Stimulated activated CD4-positive, alpha-beta T cell treated with anti-CD3 and anti-CD28 coated beads, Interleukin-4, amount 100 ng/mL, for 4 hours (primary cell): ENCODE data around the gene ZNF304.

Source experiments
- DNase-seq, 2 experiments: peaks; one replicate each; pipeline ENCODE4 v3.0.0-alpha.2; 2020

Gene ZNF304

DNA sequence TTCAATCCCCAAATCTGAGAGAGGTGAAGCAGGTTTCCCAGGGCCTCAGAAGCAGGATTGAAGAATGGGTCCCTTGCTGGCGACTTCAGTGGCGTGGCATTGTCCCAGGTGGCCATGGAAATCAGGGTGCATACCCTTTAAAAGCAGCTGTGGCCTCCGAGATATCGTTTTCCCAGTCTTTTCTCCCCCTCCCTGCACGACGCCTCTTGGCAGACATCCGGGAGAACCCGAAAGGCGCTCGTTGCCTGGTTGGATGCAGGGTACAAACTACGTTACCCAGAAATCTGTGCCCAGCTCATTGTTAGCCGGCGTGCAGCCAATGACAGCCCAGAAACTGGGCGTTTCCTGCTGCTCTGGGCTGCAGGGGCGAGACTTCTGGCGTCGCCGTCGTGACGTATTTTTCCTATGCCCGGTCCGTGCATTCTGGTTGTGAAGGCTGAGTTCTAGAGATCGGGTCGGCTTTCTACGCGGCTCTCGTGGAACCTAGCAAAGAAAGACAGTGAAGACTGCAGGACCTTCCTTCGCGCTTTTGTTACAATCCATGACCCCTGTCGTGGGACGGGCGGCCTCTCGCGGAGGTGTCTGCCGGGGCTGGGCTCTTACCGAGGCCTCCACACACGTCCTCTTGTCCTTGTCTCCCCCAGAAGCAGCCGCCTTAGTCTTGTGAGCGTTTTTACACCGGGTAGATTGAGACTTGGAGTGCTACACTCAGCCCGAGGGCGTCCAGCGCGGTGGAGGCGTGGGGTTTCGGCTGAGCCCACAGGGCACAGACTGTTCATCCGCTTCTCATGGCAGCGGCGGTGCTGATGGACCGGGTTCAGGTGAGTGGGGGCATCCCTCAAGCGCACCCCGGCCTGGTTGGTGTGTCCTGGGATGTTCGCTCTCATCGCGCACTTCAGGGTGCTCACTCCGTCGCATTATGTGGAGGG is at the start of gene ZNF304:
Gene ZNF304, plus strand, starts transcription at position 395 of the 929 bp plus-strand sequence. Its CDS starts 394 bp downstream, at position 789.
- peak; percentile 72 to 86 for DNase-seq

DNA sequence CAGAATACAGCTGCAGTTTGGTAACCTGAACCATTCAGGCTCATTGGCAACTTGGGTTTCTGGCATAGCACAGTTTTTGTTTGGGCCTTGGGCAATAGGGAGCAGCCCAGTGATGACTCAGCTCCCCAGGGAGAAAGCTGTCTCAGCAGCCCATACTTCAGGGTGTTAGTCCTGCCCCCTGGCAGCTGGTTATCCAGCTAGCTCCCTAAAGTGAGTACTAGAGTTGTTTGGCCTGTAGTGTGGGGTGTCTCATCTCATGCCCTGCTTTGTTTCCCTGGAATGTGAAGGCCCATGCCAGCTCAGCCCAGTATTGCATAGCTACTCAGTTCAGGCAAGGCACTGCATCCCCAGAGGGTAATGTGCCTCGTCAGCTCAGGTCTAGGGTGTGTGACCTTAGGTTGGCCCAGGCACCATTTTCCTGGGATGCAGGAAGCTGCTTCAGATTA is 49.0 kb upstream of the ZNF304 start:
- DNase-seq, result no peak

DNA sequence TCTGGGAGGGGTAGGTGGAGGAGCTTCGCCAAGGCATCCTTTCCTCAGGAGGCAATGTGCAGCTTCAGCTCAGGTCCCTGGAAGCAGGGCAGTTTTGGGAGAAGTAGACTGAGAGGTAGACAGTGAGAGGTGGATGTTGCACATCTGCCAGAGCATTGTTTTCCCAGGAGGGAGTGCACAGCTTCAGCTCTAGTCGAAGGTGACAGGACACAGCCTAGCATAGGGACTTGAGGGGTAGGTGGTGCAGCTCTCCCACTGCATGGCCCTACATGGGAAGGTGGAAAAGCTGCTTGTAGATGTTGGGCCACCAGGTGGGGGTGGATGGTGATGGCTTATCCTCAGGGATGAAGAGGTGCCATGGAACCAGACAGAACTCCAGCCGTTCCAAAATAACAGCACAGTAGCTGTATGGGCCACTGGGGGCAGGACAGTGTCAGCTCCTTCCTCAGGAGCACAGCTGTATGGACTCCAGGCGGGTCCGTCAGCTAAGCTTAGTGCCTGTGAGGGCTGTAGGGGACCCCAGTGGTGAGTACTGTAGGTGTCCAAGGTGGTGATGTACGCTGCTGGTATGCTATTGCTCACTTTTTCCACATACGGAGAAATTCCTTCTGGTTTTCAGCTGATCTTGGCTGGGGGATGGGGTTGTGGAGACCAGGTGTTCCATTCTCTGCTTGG is 48.2 kb upstream of the ZNF304 start:
- DNase-seq, result no peak

DNA sequence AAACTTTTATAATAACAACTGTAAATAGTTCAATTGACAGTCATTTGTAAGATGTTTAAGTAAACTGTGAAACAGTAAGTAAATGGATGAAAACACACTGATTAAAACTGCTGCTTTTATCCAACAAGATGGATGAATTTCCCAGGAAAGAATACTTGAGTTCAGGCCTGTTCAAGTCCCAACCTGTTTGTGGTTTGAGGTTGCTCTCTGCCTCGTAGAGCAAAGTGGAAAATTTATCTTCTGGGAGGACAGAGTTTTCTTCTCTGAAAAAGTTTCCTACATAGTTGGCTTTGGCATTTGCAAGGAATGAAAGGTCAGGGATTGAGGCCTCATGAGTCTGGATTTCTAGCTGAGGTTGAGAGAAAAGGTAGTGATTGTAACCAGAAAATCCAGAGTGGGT is 46.0 kb upstream of the ZNF304 start:
- DNase-seq, result no peak

DNA sequence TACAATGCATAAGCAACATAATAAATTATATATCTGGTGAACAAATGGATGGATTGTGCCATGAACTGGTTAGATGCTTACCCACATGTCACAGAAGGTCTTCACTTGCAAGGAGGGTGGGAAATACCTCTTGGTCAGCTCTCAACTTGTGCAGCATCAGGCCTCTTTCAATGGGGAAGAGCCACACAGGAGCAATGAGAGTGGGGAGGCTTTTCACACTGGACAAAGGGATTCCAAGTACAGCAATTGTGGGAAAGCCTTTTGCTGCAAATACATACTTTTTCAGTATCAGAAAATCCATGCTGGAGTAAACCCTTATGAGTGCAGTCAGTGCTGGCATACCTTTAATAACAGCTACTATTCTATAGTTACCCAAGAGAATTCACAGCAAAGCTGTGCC is 42.6 kb upstream of the ZNF304 start:
- DNase-seq, result no peak

DNA sequence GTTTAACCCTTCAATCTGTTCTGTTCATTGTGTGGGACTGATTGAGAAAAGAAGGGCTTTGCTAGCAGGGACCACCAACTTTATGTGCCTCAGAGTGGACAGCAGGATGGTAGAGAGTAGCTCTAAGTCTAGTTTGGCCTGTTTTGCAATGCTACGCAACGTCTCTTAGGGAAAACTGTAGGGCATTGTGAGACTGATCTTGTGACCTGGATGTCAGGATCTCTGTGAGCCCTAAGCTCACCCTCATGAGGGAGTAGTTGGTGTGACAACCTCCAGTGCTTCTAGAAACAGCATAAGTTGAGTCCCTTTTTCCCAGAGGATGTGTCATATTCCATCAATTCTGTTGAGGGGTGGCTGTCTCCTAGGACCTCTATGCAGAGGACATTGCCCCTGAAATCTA is 40.3 kb upstream of the ZNF304 start:
- no peak for DNase-seq

DNA sequence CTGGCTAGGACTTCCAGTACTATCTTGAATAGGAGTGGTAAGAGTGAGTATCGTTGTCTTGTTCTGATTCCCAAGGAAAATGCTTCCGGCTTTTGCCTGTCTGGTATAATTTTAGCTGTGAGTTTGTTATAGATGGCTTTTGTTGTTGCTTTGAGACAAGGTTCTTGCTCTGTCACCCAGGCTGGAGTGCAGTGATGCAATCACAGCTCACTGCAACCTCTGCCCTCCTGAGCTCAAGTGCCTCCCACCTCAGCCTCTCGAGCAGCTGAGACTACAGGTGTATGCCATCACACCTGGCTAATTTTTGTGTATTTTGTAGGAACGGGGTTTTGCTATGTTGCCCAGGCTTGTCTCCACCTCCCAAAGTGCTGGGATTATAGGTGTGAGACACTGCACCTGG is 36.9 kb upstream of the ZNF304 start:
- no peak for DNase-seq

DNA sequence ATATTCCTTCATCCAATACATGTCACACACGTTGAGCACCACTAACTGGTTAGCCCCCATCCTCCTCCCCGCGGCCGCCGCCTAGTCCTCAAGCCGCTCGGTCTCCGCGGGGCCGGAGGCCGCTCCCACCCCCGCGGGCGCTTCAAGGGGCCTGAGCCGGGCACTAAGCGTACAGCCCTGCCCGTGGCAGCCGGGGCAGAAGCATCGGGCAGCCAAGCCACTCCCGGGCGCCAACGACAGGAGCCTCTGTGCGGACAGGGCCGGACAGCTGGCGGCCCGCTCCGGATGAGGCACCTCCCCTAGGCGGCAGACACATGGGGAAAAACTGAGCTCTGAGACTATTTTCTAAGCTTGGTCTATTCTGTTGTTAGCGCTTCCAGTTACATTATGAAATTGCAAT is 33.6 kb upstream of the ZNF304 start:
- DNase-seq, result no peak

DNA sequence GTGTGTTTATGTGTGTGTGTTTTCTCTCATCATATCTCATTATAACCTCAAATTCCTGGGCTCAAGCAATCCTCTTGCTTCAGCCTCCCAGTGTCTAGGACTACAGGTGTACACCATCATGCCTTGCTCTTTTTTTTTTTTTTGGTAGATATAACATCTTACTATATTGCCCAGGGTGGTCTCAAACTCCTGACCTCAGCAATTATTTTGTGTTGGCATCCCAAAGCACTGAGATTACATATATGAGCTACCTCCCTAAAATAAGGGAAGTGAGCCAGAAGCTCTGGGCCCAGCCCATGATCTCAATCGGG is 31.2 kb upstream of the ZNF304 start:
- DNase-seq, result no peak

DNA sequence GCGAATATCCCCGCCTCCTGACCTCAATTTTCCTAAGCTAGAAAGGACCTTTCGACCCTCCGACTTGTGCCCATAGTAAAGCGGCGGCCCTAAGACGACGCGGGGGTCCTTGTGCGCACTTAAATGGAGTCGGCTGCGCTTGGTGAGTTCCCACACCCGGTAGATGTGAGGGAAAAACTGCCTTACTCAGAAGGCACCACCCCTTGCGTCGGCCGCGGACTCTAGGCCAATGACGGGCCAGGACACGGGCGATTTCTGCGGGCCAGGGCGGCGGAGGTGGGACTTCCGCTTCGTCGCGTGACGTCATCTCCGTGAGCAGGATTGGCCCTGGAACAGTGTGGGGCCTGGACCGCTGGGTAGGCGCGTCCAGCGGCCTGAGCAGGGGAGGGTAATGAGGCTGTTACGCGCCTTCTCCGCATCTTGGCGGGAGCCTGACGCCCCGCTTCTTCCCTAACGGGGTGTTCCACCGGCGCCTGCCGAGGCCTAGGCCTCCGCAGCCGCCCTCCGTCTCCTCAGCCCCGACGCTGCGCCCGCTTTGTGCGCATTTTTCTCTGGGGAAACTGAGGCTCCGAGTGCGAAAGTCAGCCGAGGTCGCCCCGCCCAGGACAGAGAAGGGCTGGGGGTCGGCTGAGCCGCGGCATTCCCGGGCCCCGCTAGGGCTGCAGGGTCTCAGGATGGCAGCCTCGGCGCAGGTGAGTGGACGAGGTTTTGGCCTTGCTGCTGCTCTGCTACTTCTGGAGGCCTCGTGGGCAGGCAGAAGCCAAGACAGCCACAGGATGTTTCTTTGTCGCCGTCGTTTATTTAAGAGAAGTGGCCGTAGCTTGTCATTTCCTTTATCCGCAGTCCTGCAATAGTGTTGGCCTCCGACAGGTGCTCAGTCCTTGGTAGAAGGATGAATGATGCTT is 30.6 kb upstream of the ZNF304 start, which contains the start of gene ZNF543:
Gene ZNF543, plus strand, starts transcription at position 293 of the 905 bp plus-strand sequence. Its CDS starts 382 bp downstream, at position 675.
- DNase-seq, result peak; percentile 90 to 91

DNA sequence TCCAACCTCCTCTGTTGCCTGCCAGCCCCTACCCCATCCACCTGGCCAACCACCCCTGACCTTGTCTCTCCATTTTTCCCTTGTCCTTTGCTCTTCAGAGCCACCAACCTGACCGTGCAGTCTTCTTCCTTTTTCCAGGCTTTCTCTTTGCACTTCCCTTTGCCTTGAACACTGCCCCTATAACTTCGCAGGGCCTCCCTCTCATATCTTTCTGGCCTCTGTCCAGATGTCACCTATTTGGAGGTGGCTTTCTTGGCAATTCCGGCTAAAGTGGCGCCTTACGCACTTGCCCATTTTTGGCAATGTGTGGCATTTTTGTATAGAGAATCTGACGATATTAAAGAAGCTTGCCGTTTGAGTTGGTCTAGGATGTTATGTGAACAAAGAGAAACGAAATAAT is 30.0 kb upstream of the ZNF304 start:
- DNase-seq, result no peak

DNA sequence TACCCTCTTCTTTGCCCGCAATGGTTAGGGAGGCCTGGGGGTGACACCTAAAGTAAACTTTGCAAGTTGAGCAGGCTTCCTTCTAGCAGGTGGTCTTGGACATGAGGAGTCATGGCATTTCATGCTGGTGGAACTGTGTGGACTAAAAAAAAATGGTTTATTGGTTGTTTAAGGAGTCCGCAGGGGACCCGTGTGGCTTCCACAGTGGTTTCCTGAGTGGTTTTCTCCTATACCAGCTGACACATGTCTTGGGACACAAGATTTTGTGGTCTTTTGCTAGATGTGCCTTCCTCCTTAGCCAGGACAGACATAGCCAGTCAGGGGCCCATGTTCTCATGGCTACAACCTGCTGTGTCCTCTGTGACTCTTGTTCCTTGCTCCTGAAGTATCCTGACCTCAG is 29.3 kb upstream of the ZNF304 start:
- no peak for DNase-seq

DNA sequence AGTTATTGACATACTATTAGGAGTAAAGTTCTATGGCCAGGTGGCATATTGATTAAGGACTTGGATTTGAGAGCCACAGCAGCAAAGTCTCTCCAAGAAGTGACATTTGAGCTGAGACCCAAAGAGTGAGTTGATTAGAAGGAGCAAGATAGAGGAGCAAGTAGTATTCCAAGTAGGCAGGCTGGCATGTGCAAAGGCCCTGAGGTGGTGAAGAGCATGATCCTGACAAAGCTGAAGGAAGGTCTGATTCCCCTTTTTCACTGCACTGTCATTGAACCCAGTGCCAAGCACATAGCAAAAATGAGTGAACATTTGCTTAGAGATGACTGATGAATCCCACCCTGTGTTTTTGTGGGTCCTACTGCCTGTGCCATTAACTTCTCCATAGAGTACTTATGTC is 26.1 kb upstream of the ZNF304 start:
- no peak for DNase-seq

DNA sequence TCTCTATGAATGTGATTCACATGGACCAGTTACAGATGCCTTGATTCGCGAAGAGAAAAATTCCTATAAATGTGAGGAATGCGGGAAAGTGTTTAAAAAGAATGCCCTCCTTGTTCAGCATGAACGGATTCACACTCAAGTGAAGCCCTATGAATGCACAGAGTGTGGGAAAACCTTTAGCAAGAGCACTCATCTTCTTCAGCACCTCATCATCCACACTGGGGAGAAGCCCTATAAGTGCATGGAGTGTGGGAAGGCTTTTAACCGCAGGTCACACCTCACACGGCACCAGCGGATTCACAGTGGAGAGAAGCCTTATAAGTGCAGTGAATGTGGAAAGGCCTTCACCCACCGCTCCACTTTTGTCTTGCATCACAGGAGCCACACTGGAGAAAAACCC is 23.1 kb upstream of the ZNF304 start:
- no peak for DNase-seq

DNA sequence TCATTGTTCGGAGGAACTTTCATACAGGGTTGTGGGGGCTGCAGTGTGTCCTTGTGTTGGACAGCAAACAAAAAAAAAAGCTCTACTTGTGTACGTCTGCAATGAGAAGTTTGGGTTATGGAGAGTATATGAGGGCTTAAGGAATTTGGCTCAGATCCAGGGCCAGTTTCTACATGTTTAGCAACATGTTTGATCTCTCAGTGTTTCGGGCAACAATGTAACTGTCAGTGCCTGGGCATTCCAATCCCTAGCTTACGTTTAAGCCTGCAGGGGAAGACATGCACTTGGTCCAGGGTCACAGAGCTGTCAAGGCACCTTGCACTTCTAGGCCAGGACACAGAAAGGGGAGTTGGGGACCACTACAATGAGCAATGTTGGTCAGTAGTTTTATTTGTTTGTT is 16.9 kb upstream of the ZNF304 start:
- no peak for DNase-seq

DNA sequence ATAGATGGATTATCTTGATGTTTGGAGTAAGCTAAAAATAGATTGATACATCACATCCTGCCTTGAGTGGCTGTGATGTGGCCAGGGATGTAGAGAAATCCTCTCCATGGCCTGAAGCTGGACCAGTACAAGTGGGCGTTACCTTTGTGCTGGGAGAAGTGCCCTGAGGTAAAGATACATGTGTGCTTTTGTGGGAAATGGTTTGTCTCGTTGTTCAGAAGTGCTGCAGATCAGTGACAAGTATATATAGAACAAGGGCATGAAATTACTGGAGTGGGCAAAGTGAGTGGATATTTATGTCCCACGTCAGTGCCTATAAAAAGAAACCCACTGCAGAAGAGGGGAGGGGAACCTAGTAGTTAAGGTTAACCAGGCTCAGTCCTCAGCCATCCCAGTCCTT is 12.2 kb upstream of the ZNF304 start:
- DNase-seq, result no peak

DNA sequence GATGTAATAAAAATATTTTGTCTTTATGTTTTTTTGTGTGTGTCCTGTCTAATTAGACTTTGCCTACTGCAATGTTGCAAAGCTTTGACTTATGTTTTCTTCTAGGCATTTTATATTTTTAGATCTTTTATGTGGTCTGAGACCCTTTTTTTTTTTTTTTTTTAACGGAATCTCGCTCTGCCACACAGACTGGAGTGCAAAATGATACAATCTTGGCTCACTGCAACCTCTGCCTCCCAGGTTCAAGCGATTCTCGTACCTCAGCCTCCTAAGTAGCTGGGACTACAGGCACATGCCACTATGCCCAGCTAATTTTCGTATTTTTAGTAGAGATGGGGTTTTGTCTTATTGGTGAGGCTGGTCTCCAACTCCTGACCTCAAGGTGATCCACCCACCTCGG is 8.5 kb upstream of the ZNF304 start:
- no peak for DNase-seq

DNA sequence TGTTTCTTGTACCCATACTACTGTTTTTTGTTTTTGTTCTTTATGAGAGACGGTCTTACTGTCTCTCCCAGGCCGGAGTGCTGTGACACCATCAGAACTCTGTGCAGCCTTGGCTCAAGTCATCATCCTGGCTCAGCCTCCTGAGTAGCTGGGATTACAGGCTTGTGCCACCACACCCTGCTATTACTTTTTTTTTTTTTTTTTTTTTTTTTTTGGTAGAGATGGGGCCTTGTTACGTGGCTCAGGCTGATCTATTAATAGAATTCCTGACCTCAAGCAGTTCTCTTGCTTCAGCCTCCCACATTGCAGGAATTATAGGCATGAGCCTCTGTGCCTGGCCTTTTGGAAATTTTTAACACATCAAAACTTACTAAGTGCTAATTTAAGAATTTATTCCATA is 2.9 kb upstream of the ZNF304 start:
- no peak for DNase-seq

DNA sequence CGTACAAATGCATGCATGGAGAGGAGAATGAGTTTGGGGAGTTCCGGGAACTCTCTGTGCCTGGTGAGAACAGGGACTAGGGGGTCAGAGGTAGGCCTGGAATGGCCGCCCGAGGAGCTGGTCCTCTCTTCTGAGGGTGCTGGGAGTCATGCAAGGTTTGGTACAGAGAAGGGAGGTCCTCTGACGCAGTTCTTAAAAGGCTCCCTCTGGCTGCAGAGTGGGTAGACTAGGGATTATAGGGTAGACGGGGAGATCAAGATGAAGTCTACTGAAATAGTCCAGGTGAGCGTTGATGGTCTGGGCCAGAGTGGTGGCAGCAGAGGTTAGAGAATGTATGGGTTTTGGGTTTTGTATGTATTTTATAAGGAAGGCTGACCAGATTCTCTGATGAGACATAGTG is 796 bp downstream of the ZNF304 start:
- no peak for DNase-seq

DNA sequence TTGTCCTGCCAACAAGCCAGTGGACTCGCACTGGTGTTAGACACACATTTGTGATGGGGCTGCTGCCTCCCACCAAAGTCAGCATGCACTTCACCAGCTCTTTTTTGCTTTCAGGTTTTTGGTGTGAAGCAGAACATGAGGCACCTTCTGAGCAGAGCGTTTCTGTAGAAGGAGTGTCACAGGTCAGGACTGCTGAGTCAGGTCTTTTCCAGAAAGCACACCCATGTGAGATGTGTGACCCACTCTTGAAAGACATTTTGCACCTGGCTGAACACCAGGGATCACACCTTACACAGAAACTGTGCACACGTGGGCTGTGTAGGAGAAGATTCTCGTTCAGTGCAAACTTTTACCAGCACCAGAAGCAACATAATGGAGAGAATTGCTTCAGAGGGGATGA is 4.8 kb downstream of the ZNF304 start:
- no peak for DNase-seq

DNA sequence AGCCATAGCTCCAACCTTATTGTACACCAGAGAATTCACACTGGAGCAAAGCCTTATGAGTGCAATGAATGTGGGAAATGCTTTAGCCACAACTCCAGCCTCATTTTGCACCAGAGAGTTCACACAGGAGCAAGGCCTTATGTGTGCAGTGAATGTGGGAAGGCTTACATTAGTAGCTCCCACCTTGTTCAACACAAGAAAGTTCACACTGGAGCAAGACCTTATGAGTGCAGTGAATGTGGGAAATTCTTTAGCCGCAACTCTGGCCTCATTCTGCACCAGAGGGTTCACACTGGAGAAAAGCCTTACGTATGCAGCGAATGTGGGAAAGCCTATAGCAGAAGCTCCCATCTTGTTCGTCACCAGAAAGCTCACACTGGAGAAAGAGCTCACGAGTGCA is 6.3 kb downstream of the ZNF304 start:
- no peak for DNase-seq

DNA sequence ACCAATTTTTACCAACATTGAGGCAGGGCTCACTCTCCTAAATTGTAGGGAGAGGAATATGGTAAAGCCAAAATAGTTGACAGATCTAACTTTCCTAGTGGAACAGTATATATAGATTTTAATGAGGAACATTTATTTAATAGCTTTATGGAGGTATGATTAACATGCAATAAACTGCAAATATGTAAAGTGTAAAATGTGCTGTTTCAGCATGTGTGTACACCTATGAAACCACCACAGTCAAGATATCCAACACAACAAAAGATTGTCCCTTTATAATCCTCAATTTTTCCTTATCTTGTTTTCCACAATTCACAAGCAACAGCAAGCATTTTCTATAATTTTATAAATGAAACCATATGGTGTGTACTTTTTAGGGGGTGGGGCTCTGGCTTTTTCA is 8.2 kb downstream of the ZNF304 start:
- no peak for DNase-seq

DNA sequence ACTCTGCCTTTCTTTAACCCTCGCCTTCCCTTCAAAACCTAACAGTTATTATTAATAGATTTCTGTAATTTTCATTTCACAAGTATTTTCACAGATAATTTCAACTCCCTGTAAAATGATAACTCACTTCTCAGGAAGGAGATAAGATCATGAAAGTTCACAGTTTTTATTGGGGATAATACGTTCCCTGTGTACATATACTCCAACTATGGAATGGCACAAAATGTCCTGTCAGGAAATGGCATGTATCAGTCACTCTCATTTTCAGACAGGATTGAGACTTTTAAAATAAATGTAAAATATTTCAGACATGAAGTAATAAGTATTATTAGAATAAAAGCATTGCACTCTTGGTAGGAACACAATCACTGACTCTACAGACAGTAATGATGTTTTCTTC is 11.3 kb downstream of the ZNF304 start:
- DNase-seq, result no peak
